ENCODE data around the gene CHIC2. TPM values are rescaled to one million over a fixed set of nuclear protein-coding genes. Genes with fewer than 3 reads are reported as not detected.

The CHIC2 gene
- total and polyA plus RNA-seq, 2 of the 8 experiments (the other 6 are each of a cell fraction or from before 2014, with no cell fraction given), result 4.5 to 10.9 TPM

GRCh38 chr4:53992785-53993184 lies 71.6 kb downstream of the CHIC2 start (continued):
- no peak for TF ChIP-seq SIX5 (IDR thresholded peaks at IDR 0.05; ENCODE audit: low read depth, low read length)
- no peak for TF ChIP-seq SIRT6 (IDR thresholded peaks at IDR 0.05; ENCODE audit: low read length)
- no peak for TF ChIP-seq EP300 (IDR thresholded peaks at IDR 0.05; ENCODE audit: borderline replicate concordance in 1 of 2, low read depth in 2 of 2, low read length in 2 of 2)
- TF ChIP-seq POLR2AphosphoS5 (IDR thresholded peaks at IDR 0.05; ENCODE audit: low read depth, low read length), result no peak

Measured in H1 (cell line).